Epithelial cell of prostate (primary cell): ENCODE measurements around the gene MROH2A.

Source experiments
- DNase-seq: peaks from one replicate; pipeline ENCODE4 v3.0.0-alpha.2; 2011; ENCODE audit warnings: low read depth, low spot score
- H3K27ac ChIP-seq: fragments of 450-650 bp; 2 replicates; pipeline ENCODE4 v1.5.1; 2017; ENCODE audit warnings: mild to moderate bottlenecking

Gene MROH2A

DNA sequence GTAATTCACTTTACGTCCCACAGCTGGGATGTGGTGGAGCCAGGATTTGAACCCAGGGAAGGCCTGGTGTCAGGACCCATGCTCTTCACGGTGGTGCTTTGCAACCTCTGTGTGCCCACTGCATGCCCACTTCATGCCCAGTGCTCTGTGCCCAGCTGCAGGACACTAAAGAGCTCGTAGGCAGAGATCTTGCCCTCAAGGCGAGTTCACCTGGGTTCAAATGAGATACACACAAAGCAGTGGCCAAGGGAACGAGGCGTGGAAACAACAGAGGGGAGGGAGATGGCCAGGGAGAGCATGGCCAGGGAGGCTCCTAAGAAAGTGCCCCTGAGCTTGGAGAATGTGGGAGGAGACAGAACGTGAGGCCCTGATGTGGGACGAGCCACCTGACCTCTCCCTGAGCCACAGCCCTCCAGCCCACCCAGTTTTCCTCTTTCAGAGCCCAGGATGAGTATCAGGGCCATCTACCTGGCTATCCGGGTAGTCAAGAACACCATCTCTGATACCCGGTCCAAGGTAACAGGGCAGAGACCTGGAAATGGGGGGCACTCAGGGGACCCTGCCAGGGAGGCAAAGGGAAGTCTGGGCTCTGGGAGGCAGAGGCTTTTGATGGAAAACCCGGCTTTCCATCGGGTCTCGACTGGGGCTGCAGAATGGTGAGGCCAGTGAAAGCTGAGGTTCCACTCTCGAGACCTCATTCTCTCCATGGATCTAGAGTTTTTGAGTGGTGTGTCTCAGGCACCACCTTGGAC lies 20.4 kb downstream of the MROH2A start:
- H3K27ac ChIP-seq = no peak overlapping the region
- no peak for DNase-seq

DNA sequence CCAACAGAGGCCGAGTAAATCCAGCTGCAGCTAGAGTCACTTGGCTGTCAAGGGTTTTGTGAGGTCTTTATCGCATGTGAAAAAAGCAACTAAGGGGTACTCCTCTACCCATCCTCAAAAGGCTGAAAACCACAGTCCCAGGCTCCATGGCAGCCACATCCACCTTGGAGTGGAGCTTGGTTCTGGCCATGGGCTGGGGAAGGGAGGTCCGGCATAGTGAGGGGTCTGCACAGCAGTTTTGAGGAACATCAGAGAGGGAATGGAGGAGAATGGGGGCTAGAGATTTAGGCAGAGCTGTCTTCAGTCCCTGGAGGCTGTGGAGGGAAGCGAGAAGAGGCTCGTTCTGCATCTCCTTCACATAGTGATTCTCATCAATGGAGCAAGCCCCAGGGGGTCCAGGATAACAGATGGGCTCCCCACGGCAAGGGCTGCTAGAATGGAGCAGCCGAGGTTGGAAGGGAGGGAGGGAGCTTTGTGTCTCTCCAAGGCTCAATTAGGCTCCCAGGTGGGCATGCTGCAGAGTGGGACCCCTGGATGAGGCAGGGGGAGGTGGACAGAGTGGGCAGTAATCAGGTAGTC lies 21.0 kb downstream of the MROH2A start:
- no peak for DNase-seq
- H3K27ac ChIP-seq = no peak overlapping the region

DNA sequence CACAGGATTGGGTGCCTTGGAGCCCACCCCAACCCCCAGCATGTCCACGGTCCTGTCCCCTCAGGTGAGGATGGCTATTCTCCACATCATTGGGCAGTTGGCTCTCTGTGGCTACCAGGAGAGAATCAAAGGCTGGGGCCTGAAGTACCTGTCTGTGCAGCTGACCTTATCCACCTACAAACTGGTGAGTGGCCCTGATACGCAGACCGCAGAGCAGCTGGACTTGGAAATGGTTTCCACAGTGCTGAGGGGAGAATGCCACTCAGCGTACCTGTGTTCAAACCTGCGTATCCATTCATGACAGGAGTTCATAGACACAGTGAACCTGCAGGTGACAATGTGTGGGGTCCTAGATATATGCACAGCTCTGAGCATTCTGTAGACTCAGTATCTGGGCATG lies 21.6 kb downstream of the MROH2A start:
- H3K27ac ChIP-seq = no peak overlapping the region
- no peak for DNase-seq

DNA sequence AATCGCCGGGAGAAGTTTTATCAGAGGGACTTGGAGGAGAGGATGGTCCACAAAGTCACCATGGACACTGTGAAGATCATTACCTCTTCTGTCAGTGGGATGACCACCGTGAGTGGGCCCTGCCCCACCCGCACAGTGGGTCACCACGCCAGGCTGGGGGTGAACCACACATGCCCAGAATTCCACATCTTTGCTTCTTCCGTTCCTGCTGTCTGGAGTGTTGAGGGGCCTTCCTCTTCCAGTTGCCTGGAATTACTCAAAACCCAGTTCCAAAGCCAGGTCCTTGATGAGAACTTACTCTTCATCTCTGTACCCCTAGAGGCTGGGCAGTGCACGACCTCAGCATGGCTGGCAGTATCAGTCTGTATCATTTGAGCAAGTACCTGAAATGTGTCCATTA lies 22.1 kb downstream of the MROH2A start:
- no peak for DNase-seq
- no peak overlapping the region for H3K27ac ChIP-seq

DNA sequence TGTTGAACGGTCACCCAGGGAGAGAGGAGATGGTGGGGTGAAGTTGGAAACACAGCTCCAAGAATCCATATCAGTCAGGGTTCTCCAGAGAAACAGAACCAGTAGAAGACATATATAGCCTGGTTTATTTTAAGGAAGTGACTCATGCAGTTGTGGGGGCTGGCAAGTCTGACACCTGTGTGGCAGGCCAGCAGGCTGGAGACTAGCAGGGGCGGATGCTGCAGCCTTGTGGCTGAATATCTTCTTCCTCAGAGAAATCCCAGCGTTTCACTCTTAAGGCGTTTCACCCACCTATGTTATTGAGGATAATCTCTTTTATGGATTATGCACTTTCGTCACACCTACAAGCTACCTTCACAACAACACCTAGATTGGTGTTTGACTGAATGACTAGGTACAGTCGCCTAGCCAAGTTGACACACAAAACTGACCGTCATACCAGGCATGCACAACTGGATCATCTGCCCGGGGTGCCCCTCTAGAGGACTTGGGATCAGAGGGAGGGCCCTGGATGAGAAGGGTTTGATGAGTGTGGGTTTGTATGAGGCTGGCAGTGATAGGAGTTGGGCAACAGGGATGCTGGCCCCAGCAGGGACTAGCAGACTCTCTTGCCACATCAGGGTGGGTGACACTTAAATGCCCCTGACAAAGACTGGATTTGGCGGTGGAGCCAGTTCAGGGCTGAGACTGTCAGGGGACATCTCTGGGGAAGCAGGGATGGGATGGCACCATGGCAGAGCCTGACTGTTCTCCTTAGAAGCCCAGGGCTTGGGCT lies 23.4 kb downstream of the MROH2A start:
- H3K27ac ChIP-seq = no peak overlapping the region
- no peak for DNase-seq

DNA sequence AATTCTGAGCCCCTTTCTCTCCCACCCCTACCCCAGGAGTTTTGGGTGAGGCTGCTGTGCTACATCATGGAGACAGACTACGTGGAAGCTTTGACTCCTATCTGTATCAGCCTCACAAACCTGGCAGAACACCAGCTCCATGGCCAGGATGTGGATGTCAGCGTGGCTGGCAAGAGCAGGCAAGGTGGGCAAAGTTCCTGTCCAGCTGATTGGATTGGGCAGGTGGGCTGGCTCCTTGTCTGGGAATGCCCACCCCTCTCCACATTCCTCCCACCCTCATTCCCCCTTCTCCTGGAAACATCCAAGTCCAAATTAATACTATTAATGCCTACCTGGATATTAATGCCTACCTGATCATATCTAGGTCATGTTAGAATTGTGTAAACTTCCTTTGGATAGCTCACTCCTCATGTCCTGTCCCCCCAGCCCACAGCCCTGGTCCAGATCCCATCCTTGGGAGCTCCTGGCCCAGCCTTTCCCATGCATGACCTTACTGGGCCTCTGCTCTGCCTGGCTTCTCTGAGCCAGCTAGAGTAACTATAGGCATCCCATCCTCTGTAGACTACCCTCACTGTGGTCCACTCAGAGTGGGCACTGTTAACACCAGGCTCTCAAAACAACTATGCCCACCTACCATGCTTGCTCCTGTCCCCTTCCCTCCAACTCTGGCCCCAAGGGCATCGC lies 24.1 kb downstream of the MROH2A start:
- H3K27ac ChIP-seq = no peak overlapping the region
- no peak for DNase-seq

DNA sequence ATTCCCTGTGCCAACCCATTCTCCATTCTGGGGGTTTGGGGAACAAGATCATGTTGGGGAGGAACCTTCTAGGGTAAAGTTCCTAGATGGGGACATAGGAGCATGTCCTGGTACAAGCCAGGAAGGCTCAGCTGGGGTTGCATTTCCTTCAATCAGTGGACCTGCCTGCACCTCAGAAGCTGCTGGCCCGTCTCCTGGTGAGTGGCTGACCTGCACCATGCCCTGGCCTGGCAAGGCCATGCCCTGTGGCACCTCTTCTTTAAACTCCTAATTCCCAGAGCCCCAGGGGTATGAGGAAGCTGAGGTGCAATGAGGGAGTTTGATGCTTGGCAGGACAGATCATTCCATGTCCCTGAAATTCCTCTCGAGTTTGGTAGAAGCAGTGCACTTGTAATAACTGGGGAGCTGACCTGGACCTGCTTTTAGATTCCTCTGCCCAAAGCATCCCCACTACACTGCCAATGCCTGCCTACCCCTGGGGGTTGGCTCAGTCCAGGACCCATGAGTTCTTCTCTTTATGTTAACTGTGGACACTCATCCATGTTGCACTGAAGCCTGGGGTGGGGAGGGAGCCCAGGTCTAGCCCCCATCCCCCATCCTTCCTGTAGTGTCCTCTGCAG lies 25.3 kb downstream of the MROH2A start:
- DNase-seq = no peak
- H3K27ac ChIP-seq = no peak overlapping the region

DNA sequence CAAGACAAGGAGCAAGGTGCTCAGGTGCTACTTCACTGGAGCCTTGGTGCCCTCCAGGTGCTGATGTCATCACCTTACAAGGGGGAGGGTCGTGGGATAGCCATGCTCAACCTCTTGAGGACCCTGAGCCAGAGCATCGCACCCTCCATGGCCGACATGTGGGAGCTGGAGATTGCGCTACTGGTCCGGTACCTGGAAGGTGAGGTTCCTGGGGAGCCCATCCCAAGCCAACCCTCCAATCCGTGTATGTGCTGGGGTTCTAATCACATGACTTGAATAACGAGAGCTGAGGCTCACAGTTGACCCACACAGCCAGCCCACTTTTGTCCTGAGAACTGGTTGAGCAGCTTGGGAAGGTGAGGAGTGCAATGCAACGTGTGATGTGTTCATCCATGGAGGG lies 25.9 kb downstream of the MROH2A start:
- no peak overlapping the region for H3K27ac ChIP-seq

DNA sequence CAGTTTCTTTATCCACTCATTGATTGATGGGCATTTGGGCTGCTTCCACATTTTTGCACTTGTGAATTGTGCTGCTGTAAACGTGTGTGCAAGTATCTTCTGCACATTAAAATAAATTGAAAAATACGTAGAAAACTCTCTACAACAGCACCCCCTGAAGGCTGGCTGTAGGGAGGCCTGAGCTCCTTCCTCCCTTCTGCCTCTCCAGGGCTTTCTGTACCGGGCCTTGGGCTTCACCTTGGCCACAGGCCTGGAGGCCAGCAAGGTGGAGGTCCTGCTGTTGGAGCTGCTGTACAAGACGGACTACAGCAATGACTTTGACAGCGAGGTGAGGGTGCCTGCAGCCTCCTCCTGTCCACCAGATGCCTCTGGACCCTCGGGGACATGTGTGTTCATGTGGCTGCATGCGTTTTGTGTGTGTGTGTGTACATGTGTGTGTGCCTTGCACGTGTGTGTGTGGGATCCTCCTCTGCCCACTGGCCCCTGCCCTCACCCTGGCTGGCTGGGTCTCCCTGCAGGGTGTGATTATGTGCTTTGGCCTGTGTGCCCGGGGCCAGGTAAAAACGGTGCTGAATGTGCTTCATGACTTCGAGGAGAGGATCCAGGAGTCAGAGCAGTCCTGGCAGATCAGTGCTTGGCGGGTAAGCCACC lies 29.2 kb downstream of the MROH2A start:
- H3K27ac ChIP-seq = no peak overlapping the region
- DNase-seq = no peak

More for the DNA sequence above, 25.9 kb downstream of the MROH2A start:
- no peak for DNase-seq

DNA sequence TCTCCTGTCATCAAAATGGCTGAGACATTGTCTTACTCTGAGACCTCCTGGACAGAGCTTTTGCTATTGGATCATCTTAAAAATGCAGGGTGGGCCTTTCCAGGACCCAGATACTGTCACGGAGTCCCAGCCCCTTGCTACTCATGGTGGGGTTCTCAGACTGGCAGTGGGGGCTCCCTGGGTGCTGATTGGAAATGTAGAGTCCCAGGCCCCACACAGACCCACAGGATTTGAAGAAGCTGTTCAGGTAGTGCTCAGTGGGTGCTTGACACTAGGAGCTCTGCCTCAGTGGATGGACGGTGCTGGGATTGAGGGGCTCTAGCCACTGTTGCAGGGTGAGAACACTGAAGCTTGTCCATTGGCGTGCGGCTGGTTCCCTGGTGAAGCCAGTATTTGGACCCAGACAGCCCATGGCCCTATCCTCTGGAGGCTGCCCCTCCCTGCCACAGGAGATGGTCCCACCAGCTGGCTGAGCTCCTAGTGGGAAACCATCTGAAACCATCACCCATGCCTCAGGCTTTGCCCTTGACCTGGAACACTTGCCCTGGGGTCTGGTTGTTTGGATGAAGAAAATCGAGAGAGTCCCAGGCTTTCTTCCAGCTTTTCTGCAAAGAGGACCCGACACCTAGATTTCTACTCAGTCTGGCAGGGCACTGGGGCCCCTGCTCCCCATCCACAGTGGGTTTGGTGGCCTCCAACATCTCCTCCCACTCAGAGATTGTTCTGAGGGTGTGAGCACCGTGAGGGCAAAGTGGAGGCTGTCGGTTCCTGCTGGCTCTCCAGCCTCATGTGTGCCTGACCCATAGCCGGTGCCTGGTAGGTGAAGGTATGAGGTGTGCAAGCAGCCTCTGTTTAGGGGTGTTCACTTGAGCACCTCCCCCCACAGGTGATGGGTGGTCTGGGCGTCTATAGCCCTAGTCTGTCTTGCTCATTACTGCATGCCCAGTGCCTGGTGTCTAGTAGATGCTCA lies 30.1 kb downstream of the MROH2A start:
- DNase-seq = no peak
- no peak overlapping the region for H3K27ac ChIP-seq

DNA sequence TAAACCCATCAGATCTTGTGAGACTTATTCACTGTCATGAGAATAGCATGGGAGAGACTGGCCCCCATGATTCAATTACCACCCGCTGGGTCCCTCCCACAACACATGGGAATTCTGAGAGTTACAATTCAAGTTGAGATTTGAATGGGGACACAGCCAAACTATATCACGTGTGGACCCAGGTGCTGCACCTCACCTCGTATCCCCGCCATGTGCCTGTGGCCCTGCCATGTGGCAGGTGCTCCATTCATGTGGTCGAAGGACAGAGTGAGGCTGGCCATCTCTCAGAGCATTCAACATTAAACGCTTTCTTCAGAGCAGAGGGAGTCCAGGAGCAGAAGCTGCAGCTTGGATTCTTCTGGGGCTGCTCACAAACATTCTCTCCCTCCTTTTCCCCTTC lies 32.3 kb downstream of the MROH2A start:
- DNase-seq = no peak
- no peak overlapping the region for H3K27ac ChIP-seq

DNA sequence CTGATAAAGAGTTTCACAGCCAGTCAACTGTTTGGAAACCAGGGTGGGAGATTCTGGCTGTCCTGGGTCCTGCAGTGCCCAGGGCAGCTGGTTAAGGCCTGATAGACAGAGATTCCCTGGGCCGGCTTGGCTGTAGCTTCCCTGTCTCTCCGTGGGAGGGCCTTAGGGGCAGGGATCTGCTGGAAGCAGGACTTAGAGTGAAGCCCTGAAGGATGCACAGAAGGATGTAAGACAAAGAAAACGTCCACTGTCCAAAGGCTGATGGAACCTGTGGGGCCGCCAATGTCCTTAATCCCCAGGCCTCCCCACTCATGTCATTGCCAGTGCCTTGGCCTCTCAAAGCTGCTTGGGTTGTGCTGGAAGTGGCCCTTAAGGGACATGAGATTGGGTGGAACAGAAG lies 33.0 kb downstream of the MROH2A start:
- no peak for DNase-seq
- H3K27ac ChIP-seq = no peak overlapping the region

DNA sequence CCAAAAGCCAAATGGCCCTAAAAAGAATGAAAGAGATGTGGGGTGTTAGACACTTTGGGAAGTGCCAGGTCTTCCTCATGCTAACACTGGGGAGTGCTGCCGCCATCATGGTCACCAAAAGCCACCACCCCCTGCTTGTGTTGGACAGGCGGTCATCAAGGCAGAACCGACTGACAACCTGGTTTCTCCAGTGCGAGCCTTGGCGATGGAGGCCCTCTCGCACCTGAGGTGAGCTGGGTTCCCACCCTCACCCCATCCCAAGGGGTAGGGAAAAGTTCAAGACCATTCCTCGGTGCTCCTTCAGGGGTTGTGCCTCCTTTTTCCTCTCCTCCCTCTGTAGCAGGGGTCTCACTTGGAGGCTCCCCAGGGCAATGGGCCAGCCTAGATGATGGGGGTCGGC lies 33.6 kb downstream of the MROH2A start:
- no peak for DNase-seq
- H3K27ac ChIP-seq = no peak overlapping the region

DNA sequence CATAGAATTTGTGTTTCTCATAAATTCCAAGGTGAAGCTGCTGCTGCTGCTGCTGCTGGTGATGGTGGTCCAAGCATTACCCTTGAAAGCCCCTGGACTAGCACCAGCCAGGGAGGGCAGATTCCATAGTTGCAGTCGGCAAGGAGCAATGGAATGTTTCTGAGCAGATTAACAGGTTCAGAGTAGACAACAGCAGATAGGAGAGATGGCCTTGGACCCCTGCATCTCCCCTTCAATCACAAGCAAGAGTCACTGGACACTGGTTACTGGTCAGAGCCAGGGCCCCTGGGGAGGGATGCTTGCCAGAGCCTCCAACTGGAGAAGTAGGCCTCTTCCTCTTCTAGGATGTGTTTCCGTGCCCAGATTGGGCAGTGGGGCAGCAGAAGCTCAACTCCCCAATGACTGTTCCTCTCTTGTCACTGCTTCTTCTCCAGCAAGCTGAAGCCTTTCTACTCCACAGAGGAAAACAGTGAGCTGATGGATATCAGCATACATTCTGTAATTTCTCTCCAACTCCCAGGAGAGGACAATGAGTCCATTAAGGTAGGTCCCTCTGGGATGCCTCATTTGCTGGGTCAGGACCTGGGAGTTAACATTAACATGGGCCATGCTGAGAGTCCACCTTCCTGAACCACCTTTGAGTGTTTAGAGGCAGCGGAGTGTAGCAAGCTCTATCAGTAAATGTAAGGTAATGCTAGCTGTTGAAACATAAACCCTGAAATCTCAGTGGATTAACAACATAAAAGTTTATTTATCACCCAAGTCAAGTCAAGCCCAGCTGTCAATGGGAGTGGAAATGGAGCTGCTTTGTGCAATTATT lies 35.3 kb downstream of the MROH2A start:
- no peak for DNase-seq
- H3K27ac ChIP-seq = no peak overlapping the region

DNA sequence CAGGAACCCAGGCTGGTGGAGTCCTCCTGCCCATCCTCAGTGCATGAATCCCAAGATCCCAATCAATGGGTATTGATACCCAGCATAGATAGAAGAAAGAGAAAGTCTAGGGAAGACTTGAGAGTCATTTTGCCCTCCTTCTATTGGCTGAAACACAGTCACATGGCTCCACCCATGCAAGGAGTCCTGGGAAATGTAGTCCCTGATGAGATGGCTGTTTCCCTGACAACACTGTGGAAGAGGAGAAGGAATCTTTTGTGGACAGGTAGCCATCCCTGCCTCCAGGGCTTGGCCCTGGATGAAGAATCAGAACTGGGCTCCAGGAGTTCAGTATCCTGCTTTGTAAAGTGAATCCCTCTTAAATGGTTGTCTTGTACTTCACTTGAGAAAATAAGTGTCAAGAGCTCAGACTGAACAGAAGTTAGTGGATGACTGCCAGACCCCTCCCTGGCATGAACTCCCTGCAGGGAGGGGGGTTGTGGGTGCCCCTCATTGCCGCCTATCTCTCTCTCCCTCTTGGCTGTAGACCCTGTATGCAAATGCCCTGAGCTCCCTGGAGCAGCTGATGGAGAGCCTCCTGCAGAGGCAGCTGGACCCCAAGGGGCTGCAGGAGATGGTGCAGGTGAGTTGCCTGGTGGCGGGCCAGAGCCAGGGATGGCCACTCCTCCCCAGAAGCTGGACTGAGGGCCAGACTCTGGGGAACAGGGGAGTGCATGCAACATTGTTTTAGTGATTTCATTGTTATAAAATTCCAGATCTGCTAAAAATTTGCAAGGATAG lies 36.1 kb downstream of the MROH2A start:
- DNase-seq = no peak

DNA sequence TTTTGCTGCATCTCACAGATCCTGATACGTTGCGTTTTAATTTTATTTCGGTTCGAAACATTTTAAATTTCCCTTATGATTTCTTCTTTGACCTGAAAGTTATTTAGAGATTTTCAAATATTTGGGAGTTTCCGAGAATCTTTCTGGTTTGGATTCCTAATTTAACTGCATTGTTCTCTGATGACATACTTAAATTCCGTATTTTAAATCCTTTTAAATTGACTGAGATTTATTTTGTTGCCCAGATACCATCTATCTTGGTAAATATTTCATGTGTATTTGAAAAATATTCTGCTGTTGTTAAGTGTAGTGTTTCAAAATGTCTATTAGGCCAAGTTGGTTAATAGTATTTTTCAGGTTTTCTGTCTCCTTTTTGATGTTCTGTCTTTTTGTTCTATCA lies 37.7 kb downstream of the MROH2A start:
- no peak for DNase-seq
- H3K27ac ChIP-seq = no peak overlapping the region

More for the DNA sequence above, 36.1 kb downstream of the MROH2A start:
- H3K27ac ChIP-seq = no peak overlapping the region

DNA sequence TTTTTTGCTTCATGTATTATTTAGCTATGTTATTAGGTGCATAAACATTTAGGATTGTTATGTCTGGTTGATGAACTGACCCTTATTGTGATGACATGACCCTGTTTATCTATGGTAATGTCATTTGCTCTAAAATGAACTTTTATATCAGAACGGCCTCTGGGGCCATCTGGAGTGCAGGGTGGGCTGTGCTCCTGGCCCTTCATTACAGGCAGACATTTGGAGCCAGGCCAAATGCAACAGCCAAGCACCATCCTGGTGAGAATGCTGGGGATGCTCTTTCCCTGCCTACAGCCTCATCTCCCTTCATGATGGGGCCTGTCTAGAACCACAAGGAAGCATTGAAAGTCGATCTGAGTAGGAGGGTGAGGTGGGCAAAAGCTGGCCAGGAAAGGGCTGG lies 38.2 kb downstream of the MROH2A start:
- H3K27ac ChIP-seq = no peak overlapping the region
- no peak for DNase-seq
